Stimulated activated CD4-positive, alpha-beta T cell treated with anti-CD3 and anti-CD28 coated beads, Interleukin-2, amount 100 ng/mL, for 24 hours (primary cell): ENCODE measurements around the gene FAM76A.
"Not testable (repeated sequence)": the region's sequence is repeated elsewhere in the genome, so short reads cannot be mapped to it uniquely, and the experiment has no call there.

ENCODE experiments used
- DNase-seq, 2 donors: peaks; one replicate each; pipeline ENCODE4 v3.0.0-alpha.2; 2020

The FAM76A gene

GRCh38 chr1:27726173-27727044 is 648 bp downstream of the FAM76A start:
- peak; percentile 41 to 58 for DNase-seq

- no peak for DNase-seq
Observed at GRCh38 chr1:27727126-27727525, 1.4 kb downstream of the FAM76A start.

GRCh38 chr1:27736252-27736651 is 10.5 kb downstream of the FAM76A start:
- no peak for DNase-seq

- DNase-seq: no peak
Observed at GRCh38 chr1:27741121-27741520, 15.4 kb downstream of the FAM76A start.

GRCh38 chr1:27744556-27744955 is 18.8 kb downstream of the FAM76A start:
- no peak for DNase-seq

GRCh38 chr1:27745466-27745865 is 19.7 kb downstream of the FAM76A start:
- no peak for DNase-seq

- no peak for DNase-seq
Observed at GRCh38 chr1:27752360-27752759, 26.6 kb downstream of the FAM76A start.

- no peak for DNase-seq
Observed at GRCh38 chr1:27755286-27755685, 29.5 kb downstream of the FAM76A start.

- DNase-seq: no peak
Observed at GRCh38 chr1:27755865-27756264, 30.1 kb downstream of the FAM76A start.

- no peak for DNase-seq
Observed at GRCh38 chr1:27759236-27759635, 33.5 kb downstream of the FAM76A start.

- no peak for DNase-seq
Observed at GRCh38 chr1:27760426-27760825, 34.7 kb downstream of the FAM76A start.

- DNase-seq: no peak
Observed at GRCh38 chr1:27762033-27762432, 36.3 kb downstream of the FAM76A start.

- no peak for DNase-seq
Observed at GRCh38 chr1:27763358-27763757, 37.6 kb downstream of the FAM76A start.

GRCh38 chr1:27770293-27770830 is 44.6 kb downstream of the FAM76A start:
- no peak for DNase-seq

GRCh38 chr1:27772036-27772931 is 46.5 kb downstream of the FAM76A start:
- no peak for DNase-seq

- peak; percentile 99 for DNase-seq
Observed at GRCh38 chr1:27772932-27773825, 47.4 kb downstream of the FAM76A start, which contains the start of gene STX12. Gene STX12, plus strand, starts transcription at chr1:27773219. Its CDS starts 89 bp downstream, at chr1:27773308.

- DNase-seq: no peak
Observed at GRCh38 chr1:27773826-27774445, 48.2 kb downstream of the FAM76A start.

- no peak for DNase-seq
Observed at GRCh38 chr1:27774654-27775053, 48.9 kb downstream of the FAM76A start.

GRCh38 chr1:27775336-27775735 is 49.6 kb downstream of the FAM76A start:
- not testable (repeated sequence) for DNase-seq

- DNase-seq: not testable (repeated sequence)
Observed at GRCh38 chr1:27776276-27776675, 50.5 kb downstream of the FAM76A start.

GRCh38 chr1:27778056-27778455 is 52.3 kb downstream of the FAM76A start:
- no peak for DNase-seq

GRCh38 chr1:27779122-27779521 is 53.4 kb downstream of the FAM76A start:
- DNase-seq: no peak
